Middle frontal gyrus (tissue), 1 donor: ENCODE measurements around the gene NFATC3.

Experiments used
- DNase-seq: peaks from one replicate; pipeline ENCODE4 v3.0.0-alpha.2; 2015; ENCODE audit warnings: low spot score; ENCODE audit errors: extremely low spot score

The NFATC3 gene

GRCh38 chr16:68244903-68245853 lies 160.0 kb downstream of the NFATC3 start, which contains the start of gene PLA2G15:
TSS of gene PLA2G15 (plus strand) at chr16:68245373. CDS start at chr16:68245427, 54 bp downstream.
- peak; percentile 82 for DNase-seq

- no peak for DNase-seq
These were observed 161.0 kb downstream of the NFATC3 start for GRCh38 chr16:68246121-68246520.

GRCh38 chr16:68246666-68247065 lies 161.5 kb downstream of the NFATC3 start:
- no peak for DNase-seq

GRCh38 chr16:68247400-68247799 lies 162.2 kb downstream of the NFATC3 start:
- no peak for DNase-seq

GRCh38 chr16:68247932-68248331 lies 162.8 kb downstream of the NFATC3 start:
- DNase-seq = no peak

GRCh38 chr16:68249371-68249770 lies 164.2 kb downstream of the NFATC3 start:
- no peak for DNase-seq

- DNase-seq = no peak
These were observed 165.8 kb downstream of the NFATC3 start for GRCh38 chr16:68250951-68251350.

- no peak for DNase-seq
These were observed 166.7 kb downstream of the NFATC3 start for GRCh38 chr16:68251832-68252231.

GRCh38 chr16:68252383-68252782 lies 167.2 kb downstream of the NFATC3 start:
- no peak for DNase-seq

GRCh38 chr16:68253721-68254120 lies 168.6 kb downstream of the NFATC3 start:
- no peak for DNase-seq

GRCh38 chr16:68255712-68256111 lies 170.5 kb downstream of the NFATC3 start:
- DNase-seq = no peak

- no peak for DNase-seq
These were observed 172.2 kb downstream of the NFATC3 start for GRCh38 chr16:68257251-68257905.

- no peak for DNase-seq
These were observed 173.0 kb downstream of the NFATC3 start for GRCh38 chr16:68257906-68258800.

GRCh38 chr16:68259007-68259825 lies 174.0 kb downstream of the NFATC3 start:
- DNase-seq = no peak

- no peak for DNase-seq
These were observed 178.5 kb downstream of the NFATC3 start for GRCh38 chr16:68263559-68264127.

GRCh38 chr16:68264128-68265077 lies 179.2 kb downstream of the NFATC3 start, which contains the start of gene SLC7A6:
TSS of gene SLC7A6 (plus strand) at chr16:68264526. CDS start at chr16:68274727, 10,201 bp downstream.
- peak; percentile 52 for DNase-seq

GRCh38 chr16:68265078-68265920 lies 180.1 kb downstream of the NFATC3 start:
- no peak for DNase-seq
